ENCODE data around the gene MCU.
"Not testable (repeated sequence)": the region's sequence is repeated elsewhere in the genome, so short reads cannot be mapped to it uniquely, and the experiment has no call there.

The MCU gene

GRCh38 chr10:72912736-72913135 lies 220.8 kb downstream of the MCU start:
- DNase-seq = no peak

- DNase-seq = no peak
Observed at GRCh38 chr10:72913287-72913686, 221.3 kb downstream of the MCU start.

- DNase-seq = not testable (repeated sequence)
Observed at GRCh38 chr10:72917201-72917600, 225.3 kb downstream of the MCU start.

- DNase-seq = not testable (repeated sequence)
Observed at GRCh38 chr10:72917803-72918332, 225.9 kb downstream of the MCU start.

GRCh38 chr10:72918352-72918751 lies 226.4 kb downstream of the MCU start:
- no peak for DNase-seq

GRCh38 chr10:72921147-72921683 lies 229.3 kb downstream of the MCU start:
- DNase-seq = not testable (repeated sequence)

- DNase-seq = no peak
Observed at GRCh38 chr10:72924351-72924750, 232.4 kb downstream of the MCU start.

- no peak for DNase-seq
Observed at GRCh38 chr10:72925951-72926465, 234.1 kb downstream of the MCU start.

- DNase-seq = no peak
Observed at GRCh38 chr10:72927485-72927884, 235.5 kb downstream of the MCU start.

- no peak for DNase-seq
Observed at GRCh38 chr10:72928798-72929197, 236.9 kb downstream of the MCU start.

GRCh38 chr10:72930276-72930675 lies 238.3 kb downstream of the MCU start:
- no peak for DNase-seq

- DNase-seq = no peak
Observed at GRCh38 chr10:72932259-72933015, 240.5 kb downstream of the MCU start.

- DNase-seq = no peak
Observed at GRCh38 chr10:72935361-72935760, 243.4 kb downstream of the MCU start.
